Body of pancreas (tissue), 4 donors: ENCODE measurements around the gene LFNG.

Experiments
- POLR2A ChIP-seq, 3 donors: fragments of 450-650 bp; IDR thresholded peaks; one replicate each; pipeline ENCODE4 v1.6.1; 2016; ENCODE audit warnings: antibody characterized with exemption in 3 of 3, mild to moderate bottlenecking in 2 of 3
- TF ChIP-seq, protein P1 (sequence below), 7 experiments: fragments of 450-650 bp in 4 of 7; fragments of 200-600 bp in 3 of 7; sonication (generic) in 3 of 7; IDR thresholded peaks; one replicate each; pipeline ENCODE4 v1.5.1; 2016 to 2019; ENCODE audit warnings: antibody characterized with exemption in 7 of 7

GRCh38 chr7:2513702-2514101 lies 5.9 kb upstream of the LFNG start:
- TF ChIP-seq, protein P1, sequence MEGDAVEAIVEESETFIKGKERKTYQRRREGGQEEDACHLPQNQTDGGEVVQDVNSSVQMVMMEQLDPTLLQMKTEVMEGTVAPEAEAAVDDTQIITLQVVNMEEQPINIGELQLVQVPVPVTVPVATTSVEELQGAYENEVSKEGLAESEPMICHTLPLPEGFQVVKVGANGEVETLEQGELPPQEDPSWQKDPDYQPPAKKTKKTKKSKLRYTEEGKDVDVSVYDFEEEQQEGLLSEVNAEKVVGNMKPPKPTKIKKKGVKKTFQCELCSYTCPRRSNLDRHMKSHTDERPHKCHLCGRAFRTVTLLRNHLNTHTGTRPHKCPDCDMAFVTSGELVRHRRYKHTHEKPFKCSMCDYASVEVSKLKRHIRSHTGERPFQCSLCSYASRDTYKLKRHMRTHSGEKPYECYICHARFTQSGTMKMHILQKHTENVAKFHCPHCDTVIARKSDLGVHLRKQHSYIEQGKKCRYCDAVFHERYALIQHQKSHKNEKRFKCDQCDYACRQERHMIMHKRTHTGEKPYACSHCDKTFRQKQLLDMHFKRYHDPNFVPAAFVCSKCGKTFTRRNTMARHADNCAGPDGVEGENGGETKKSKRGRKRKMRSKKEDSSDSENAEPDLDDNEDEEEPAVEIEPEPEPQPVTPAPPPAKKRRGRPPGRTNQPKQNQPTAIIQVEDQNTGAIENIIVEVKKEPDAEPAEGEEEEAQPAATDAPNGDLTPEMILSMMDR (IDR thresholded peaks at IDR 0.05), result no peak
- no peak for TF ChIP-seq POLR2A (IDR thresholded peaks at IDR 0.05)
